Right lobe of liver (tissue), 4 donors: ENCODE measurements around the gene FOXL2.

ENCODE experiments used
- POLR2A ChIP-seq: fragments of 450-650 bp; IDR thresholded peaks from one replicate; pipeline ENCODE4 v1.6.1; 2017; ENCODE audit warnings: antibody characterized with exemption, mild to moderate bottlenecking
- TF ChIP-seq, protein P1 (sequence below), 4 donors: fragments of 200-600 bp in 3 of 4; fragments of 450-650 bp in 1 of 4; IDR thresholded peaks; one replicate each; pipeline versions ENCODE4 v1.5.1 to v1.8.0; 2016 to 2022; ENCODE audit warnings: antibody characterized with exemption in 4 of 4, mild to moderate bottlenecking in 2 of 4
- donor health status: DM: no; HTN: no; CAD: no.
- donor health status: DM: no; HTN: no; CAD: no.
- donor health status: DM: no; HTN: yes; CAD: no.

DNA sequence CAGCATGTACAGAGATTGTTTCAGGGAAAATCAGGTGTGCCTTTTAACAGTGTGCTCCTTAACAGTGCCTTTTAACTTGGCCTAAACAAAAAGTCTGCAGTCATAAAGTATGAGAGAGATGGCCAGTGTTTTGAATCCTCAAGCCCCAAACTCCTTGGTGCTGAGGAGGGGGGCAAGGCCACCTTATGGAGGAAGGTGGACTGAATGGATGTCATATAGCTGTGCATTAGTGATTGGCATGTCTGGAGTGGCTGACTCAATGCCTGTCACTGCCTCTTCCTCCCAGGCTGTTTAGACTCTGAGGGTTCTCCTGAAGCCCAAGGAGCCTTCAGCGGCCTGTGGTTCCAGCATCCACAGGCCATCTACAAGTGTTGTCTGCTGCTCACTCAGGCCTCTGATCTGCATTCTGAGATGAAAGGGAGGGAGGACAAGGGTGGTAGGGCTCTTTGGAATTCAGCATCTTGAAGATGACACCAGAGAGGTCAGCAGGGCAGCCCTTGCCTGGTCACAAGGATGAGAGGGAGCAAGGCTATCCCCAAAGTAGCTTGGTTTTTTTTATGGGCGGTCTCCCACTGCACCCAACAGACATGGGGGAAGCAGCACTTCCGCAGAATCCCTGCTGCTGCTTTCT, 1.5 kb upstream of the FOXL2 start:
- TF ChIP-seq, protein P1, sequence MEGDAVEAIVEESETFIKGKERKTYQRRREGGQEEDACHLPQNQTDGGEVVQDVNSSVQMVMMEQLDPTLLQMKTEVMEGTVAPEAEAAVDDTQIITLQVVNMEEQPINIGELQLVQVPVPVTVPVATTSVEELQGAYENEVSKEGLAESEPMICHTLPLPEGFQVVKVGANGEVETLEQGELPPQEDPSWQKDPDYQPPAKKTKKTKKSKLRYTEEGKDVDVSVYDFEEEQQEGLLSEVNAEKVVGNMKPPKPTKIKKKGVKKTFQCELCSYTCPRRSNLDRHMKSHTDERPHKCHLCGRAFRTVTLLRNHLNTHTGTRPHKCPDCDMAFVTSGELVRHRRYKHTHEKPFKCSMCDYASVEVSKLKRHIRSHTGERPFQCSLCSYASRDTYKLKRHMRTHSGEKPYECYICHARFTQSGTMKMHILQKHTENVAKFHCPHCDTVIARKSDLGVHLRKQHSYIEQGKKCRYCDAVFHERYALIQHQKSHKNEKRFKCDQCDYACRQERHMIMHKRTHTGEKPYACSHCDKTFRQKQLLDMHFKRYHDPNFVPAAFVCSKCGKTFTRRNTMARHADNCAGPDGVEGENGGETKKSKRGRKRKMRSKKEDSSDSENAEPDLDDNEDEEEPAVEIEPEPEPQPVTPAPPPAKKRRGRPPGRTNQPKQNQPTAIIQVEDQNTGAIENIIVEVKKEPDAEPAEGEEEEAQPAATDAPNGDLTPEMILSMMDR (IDR thresholded peaks at IDR 0.05) = no peak
- TF ChIP-seq POLR2A = no peak
